ENCODE results near the gene SMIM43. TPM values are rescaled to one million over a fixed set of nuclear protein-coding genes. Genes with fewer than 3 reads are reported as not detected.

SMIM43 gene
- total RNA-seq (2014; rRNA removed; shearing (Covaris generic)) = not detected in 2 replicates

DNA sequence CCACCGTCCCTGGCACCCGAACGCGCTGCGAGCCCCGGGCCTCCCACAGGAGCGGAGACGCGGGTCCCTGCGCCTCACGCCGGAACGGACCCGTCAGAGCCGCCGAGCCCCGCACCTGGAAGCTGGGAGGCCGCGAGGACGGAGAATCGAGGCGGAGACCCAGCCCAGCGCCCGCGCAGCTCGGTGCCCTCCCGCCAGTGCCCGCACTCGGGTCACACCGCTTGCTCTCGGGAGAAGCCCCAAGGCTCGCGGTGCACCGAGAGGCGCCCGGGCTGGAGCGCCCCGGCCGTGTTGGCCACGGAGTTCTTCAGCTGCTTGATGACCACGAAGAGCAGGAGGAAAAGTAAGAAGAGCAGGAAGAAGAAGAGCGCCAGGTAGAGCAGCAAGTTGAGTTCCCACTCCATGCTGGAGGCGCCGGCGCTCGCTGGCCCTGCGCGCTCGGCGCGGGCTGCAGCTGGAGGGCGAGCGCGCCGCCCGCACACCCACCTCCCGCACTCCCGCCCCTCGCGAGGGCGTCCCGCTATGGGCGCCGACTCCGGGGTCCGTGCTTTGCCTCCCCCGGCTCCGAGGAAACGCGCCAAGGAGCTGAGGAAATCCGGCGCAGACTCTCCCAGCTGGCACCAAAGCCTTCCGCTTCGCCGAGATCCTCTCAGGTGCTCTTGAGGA is at the start of gene SMIM43:
SMIM43 (minus strand) TSS at position 463 of the 666 bp plus-strand sequence; CDS start at position 404, 59 bp downstream.
- DNase-seq (ENCODE audit: low spot score) = no peak

DNA sequence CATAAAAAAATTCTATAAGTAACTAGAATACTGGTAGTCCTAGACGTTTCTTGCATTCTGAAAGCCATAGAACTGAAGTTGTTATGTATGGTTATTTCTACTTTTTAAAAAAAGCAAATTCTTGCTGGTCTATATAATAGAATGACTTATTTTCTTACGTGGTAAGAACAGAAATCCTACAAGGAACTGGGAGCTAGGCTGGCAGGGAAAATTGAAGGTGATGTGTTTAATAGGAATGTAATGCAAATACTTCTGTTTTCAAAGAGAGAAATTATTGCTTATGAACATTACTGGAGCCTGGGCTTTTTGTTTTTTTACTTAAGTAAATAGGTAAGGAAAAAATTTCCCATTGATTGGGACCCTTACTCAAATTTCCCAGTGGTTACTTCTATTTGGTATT is 49.8 kb upstream of the SMIM43 start:
- DNase-seq (ENCODE audit: low spot score) = no peak

DNA sequence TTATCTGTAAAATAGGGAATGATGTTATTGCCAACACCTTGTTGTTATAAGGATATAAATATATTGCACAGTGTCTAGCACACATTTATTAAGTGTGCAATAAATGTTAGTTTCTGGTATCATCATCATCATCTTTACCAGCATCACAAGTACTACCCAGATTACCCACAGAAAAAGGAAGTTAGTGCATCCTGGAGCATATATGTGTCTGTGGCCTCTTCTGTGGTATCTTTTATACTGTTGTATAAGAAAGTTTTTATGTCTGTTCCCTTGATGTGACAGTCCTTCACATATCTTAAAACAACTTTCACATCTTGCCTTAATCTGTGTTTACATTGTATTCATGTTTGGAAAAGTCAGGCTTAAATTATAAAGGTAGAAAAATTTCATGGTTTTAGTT is 46.2 kb upstream of the SMIM43 start:
- no peak for DNase-seq (ENCODE audit: low spot score)

DNA sequence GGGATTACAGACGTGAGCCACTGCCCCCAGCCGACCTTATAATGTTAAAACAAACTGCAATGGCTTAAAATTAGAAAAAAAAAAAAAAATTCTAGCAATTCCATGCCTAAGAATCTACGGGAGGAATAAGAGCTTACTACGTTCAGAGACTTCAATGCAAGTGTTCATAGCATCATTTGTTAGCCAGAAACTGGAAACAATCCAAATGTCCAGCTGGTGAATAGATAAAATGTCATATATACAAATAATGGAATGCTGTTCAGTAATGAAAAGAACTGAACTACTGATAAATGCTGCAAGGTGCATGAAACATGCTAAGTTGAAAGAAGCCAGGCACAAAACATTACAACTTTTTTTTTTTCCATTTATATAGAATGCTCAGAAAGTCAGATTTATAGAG is 41.4 kb upstream of the SMIM43 start:
- no peak for DNase-seq (ENCODE audit: low spot score)

DNA sequence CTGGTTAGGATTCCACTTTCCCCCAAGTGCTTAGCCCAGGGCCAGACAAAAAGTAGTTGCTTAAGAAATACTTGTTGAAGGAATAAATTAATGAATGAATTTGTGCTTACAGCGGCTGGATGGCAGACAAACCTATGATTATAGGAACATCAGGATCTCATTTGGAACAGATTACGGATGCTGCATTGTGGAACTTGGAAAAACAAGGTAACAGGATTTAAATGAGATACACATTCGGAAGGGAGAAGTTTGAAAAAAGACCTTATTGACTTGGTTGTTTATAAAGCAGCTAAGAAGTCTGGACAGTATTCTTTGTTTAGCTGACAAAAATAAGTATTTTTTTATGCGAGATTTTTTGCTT is 36.7 kb upstream of the SMIM43 start:
- DNase-seq (ENCODE audit: low spot score) = no peak

DNA sequence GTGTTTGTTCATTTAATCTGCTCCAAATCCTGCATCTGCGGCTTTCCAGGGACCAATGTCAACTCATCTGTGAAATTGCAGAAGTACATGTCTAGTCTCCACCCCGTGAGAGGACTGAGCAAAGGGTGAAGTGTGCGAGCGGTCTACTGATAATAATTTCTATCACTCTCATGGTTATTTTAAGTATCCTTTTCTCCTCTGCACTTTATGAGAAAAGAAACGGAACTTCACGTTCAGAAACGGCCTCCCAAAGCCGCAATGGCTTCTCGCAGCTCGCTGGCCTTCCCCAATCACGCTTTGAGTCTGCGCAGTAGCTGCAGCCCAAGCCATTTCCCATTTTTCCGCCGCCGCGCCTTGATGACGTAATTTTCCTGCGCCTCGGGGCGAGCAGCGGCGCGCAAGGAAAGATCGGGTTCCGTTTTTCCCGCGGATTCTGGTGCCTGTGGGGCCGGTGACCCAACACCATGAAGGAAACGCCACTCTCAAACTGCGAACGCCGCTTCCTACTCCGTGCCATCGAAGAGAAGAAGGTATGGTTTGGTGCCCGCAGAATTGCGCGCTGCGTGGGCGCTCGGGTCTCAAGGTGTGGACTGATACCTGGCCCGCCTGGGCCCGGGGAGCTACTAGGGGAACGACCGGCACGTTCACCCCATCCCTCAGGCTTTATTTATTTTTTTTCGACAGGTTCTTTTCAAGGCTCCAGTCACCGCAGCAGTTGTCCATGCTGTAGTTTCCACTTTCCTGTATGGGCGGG is 36.2 kb upstream of the SMIM43 start, which contains the start of gene EXOSC9:
EXOSC9 (plus strand) TSS at position 363 of the 754 bp plus-strand sequence; CDS start at position 465, 102 bp downstream.
- DNase-seq (ENCODE audit: low spot score) = peak; percentile 92

DNA sequence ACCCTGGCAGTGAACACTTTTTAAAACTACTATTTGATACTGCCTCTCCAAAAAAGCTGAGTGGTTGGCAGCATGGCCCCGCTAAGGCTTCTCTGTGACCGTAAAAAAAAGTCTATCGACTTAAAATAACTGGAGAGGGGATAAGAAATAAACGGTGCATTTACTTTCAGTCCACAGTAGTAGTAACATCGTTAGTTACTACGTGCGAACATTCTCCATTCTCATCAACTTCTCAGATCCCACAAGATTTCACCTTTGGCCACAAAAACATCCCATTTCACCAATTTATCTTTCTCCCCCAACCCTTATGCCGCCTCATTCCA is 35.6 kb upstream of the SMIM43 start:
- DNase-seq (ENCODE audit: low spot score) = no peak

DNA sequence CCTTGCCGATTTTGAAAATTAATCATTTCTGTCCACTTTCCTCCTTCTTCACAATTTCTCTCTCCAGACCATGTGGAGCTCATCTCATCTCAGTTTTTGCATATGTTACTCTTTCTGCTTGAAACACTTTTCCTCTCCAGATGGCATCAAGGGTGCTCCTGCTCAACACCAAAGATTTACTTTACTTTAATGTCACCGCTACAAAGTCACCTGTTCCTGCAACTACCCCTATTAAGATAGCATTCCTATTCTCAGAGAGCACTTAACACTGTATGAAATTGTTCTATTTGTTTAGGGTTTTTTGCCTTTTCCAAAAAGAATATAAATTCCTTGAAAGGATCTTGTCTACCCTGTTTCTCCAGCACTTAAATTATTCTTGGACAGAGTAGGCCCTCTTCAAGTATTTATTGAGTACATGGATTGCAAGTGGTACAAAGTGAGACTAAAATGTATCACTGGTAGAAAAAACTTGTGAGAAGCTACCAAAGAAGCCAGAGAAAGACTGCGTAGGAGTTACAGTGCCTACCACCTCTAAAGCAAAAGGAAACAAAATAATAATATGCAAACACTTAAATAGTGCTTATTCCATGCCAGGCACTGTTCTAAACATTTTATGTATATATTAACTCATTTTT is 35.0 kb upstream of the SMIM43 start:
- DNase-seq (ENCODE audit: low spot score) = no peak

DNA sequence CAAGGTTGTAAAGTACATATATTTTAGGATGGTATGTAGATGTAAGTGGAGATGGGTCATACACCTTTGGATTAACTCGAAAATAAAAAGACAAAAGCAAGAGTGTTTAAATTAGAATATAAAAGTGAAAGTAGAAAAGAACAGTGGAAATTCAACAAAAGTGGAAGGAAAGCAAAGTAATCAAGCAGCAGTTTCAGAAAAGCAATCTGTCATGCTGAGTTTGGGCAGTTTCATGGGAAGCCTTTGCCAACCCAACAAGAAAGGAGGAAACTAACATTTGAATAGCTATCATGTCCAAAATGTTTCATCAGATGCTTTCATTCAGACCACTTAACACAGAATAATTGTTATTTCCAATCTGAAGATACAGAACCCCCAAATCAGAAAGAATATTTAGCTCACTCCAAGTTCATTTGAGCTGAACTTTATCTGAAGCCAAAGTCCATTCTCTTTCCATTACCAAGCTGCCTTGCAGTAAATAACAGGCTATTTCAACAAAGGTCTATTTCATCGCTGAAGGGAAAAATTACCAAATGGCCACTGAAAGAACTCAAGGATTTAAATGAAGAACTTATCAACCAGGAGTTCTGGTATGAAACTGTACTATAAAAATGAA is 34.4 kb upstream of the SMIM43 start:
- DNase-seq (ENCODE audit: low spot score) = no peak

DNA sequence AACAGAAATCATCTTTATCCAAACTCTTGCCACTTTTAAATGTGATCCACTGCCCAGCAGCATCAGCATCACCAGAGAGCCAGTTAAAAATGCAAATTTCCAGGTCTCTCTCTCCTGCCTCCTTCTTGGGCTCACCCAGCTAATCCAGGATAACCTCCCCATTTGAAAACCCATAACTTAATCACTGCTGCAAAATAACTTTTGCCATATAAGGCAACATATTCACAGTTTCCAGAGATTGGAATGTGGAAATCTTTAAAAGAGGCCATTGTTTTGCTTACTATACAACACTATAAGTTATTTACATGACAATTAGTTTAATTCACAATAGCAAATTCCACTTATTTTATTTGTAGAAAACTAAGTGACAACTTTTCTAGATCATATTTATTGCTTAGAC is 31.3 kb upstream of the SMIM43 start:
- no peak for DNase-seq (ENCODE audit: low spot score)

DNA sequence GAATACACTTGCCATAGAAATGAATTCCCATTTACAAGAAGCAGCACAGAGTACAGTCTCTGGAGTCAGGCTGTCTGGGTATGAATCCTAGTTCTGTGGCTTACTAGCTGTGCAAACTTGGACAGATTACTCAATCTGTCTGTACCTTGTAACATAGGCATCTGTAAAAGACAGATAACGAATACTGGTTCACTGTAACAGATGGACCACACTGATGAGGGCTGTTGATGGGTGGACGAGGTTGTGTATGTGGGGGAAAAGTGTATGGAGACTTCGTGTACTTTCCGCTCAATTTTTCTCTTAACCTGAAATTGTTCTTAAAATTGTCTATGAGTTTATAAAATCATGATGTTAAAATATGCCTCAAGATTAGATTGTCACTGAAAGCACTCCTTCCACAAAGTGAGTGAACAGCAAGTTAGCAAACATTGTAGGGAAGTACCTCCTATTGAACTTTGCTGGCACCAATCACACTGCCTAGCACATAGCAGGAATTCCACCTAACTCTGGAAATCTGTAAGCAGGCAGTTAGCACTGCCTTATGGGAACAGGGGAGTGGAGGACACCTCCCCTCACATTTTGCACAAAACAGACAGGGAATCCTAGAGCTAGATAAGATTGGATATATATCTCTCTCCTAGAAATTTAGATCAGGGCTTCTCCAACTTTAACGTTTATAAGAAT is 29.7 kb upstream of the SMIM43 start:
- DNase-seq (ENCODE audit: low spot score) = no peak

DNA sequence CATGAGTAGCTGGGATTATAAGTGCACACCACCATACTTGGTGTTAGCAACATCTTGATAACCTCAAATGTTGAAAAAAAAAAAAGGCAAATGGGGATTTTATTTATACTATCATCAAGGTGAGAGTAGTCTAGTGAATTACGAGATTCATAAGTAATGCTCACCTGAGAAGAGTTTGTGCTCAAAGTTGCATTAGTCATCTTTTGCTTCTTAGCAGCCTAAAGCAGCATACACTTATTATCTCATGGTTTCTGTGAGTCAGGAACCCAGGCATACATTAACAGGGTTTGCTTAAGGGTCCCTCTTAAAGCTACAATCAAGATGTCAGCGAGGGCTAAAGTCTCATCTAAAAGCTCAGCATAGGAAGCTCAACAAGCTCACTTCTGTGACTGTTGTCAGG is 28.0 kb upstream of the SMIM43 start:
- no peak for DNase-seq (ENCODE audit: low spot score)

DNA sequence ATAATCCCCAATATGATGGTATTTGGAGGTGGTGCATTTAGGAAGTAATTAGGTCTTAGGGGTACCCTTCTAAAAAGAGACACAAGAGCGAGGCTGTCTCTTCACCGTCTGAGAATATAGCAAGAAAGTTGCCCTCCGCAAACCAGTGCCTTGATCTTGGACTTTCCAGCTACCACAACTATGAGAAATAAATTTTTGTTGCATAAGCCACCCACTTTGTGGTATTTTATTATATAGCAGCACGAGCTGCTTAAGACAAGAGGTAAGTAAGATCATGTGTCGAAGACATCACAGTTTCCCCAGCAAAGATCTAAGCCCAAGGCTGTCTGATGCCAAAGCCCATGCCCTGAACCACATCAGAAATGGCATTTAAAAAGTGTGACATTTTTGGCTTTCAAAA is 26.5 kb upstream of the SMIM43 start:
- DNase-seq (ENCODE audit: low spot score) = no peak

DNA sequence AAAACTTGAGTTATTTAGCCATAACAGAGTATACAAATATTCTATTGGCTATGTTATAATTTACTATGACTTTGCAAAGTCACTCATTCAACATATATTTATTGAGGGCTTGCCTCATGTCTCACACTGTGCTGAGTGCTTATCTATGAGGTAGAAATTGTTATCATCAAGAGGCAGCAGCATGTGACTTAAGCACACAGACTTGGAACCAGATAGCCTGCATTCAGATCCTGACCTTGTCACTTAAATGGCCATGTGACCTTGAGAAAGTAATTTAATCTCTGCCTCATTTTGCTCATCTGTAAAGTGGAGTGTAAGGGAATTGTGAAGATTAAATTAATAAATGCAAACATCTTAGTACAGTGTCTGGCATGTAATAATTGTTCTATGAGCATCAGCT is 26.0 kb upstream of the SMIM43 start:
- no peak for DNase-seq (ENCODE audit: low spot score)

DNA sequence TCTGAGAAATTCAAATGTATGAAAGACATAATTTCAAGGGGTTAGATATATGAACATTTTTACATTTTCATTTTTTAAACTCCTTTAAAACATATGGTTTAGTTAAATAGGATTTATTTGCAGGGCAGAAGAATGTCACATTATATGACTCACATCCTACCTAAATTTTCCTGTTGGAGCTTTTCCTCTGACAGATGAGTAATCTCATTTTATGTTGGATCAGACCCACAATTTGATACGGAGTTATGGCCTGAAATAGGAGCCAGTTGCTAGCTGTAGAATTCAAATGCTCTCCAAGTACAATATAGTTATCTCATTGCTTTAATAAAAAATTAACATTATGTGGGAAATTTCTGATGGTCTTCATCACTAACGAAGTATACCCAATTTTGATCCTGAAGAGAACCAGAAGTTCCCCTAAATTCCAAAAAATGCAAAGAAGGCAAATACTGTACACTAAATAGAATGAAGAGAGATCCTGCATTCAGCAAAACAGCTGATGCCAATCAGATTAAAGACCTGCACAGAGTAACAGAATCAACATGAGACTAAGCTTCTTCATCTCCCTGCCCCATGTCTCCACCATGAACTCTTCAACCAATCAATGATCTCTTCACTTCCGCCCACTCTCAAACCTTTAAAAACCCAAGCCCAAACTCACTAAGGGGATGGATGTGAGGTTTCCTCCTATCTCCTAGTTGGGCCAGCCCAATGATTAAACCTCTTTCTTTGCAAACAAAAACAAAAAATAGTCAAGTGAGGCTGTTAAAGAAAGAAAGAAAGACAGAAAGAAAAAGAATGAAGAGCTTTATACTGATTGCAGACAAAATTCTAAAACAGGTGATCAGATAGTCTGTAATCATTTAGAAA is 25.2 kb upstream of the SMIM43 start:
- DNase-seq (ENCODE audit: low spot score) = no peak

DNA sequence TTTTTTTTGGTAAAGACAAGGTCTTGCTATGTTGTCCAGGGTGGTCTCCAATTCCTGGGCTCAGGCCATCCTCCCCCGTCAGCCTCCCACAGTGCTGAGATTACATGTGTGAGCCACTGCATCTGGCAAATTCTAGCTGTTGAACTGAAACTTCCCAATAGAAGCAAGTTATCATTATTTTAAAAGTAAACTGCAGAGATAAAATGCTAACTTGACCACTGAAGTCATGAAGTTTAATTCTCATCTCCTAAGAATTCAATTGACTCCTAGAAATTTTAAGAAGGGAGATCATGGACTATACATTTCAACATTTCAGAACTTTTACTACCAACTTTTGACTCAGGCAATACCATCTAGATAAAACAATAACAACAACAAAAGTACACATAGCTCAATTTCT is 24.5 kb upstream of the SMIM43 start:
- no peak for DNase-seq (ENCODE audit: low spot score)

DNA sequence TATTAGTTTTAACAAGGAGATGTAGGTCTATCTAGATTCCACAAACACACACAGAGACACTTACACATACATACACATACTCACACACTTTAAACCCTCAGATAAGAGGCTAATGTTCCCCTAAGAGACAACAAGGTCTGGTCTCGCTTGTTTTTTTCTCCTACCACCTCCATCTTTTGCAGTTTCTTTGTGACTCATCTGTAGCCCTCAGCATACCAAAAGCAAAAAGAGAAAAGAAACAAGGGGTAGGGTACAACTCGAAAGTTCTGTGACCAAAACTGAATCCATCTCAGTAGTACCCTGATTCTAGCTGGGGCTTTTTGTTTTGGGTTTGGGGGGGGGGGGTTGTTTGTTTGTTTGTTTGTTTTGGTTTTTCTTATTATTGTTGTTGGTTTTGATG is 23.9 kb upstream of the SMIM43 start:
- no peak for DNase-seq (ENCODE audit: low spot score)

DNA sequence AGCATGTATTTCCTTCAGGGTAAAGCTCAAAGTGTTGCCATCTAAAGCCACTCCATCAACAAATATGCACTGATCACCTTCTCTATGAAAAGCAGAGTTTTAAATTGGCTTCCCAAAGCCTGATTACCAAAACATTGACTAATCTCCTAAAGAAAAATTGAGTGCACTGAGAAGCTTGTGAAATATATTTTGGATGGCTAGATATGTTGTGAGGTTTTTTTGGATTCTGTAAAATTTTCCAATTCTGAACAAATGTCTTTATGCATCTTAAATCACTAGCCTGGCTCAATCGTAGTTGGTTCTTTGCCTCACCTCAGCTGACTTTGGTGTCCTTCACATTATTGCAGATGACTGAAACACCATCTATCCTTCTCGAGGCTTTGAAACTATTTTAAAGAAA is 21.3 kb upstream of the SMIM43 start:
- no peak for DNase-seq (ENCODE audit: low spot score)

DNA sequence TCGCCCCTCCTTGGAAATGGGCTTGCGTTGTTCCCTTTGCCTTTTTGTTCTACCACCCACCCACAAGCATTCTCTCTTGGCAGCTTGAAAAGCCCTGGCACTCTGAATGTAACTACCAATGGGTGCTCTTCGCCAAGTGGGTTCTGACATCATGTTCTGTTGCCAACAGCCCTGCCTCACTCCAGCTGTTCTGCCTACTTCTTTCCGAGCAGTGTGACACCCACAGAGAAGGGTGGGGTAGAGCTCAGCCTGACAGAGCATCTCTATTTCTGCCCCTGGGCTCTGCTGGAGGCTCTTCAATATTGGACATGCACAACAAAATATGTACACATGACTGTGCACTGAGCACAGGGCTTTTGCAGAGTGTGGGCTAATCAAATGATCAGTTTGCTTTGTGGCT is 20.5 kb upstream of the SMIM43 start:
- DNase-seq (ENCODE audit: low spot score) = no peak

DNA sequence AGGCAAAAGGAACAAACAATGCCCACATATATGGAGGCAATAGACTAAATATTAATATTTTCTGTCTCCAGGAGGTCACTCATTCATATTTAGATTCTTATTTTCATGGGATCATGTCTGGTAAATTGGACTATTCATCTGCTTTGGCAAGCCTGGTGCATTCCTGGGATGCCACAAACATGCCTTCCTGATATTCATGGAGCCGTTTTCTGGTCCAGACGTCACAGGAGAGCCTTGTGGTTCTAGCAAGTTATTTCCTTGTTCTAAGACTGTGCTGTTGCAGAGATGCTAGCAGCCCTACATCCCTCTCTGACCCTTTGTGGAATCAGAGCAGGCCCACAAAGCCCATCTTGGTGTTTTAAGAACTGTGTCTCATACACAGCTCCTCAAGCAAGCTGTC is 20.0 kb upstream of the SMIM43 start:
- DNase-seq (ENCODE audit: low spot score) = no peak

DNA sequence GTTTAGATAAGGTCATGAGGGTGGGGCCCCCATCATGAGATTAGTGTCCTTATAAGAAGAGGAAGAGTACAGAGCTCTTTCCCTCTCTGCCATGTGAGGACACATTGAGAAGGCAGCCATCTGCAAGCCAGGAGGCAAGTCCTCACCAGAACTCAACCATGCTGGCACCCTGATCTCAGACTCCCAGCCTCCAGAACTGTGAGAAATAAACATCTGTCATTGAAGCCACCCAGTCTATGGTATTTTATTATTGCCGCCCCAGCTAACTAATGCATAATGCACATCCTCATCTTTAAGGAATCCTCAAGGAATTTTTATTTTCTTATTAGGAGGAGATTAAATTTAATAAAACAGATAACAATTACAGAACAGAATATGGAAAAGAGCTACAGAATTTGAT is 19.4 kb upstream of the SMIM43 start:
- no peak for DNase-seq (ENCODE audit: low spot score)
